PC-9 (cell line): ENCODE results near the gene STIL. TPM values are rescaled to one million over a fixed set of nuclear protein-coding genes. Genes with fewer than 3 reads are reported as not detected.

Experiments used
- BruUV-seq: library from RNA; stranded (reverse); fragments of 400-500 nt; replicated peaks from 2 replicates; lab custom pipeline; 2021; lab: Mats Ljungman, UMichigan
- CTCF ChIA-PET: fragments of 300-600 bp; sonication (Branson Sonifier 250); formaldehyde crosslinking; loops from one replicate; lab custom pipeline; 2022; ENCODE audit warnings: antibody characterized with exemption; lab: Charles Lee
- POLR2A ChIA-PET: fragments of 300-600 bp; sonication (Branson Sonifier 250); formaldehyde crosslinking; loops from one replicate; lab custom pipeline; 2022; ENCODE audit warnings: antibody characterized with exemption; ENCODE audit not compliant: unreplicated experiment; lab: Charles Lee
- DNase-seq, 2 experiments: peaks; one replicate each; pipeline versions ENCODE4 v3.0.0 to v3.0.0-alpha.2; 2015 to 2022; ENCODE audit warnings: mixed read lengths in 1 of 2
- H2AFZ ChIP-seq: fragments of 200-600 bp; sonication (generic); 2 replicates; pipeline ENCODE4 v1.8.1; 2017; ENCODE audit warnings: antibody characterized with exemption
- H3F3A ChIP-seq: fragments of 200-600 bp; sonication (generic); 2 replicates; pipeline ENCODE4 v1.8.1; 2017; ENCODE audit warnings: antibody characterized with exemption, mild to moderate bottlenecking, low read depth; ENCODE audit not compliant: insufficient read depth
- H3K27ac ChIP-seq: fragments of 200-600 bp; sonication (generic); 2 replicates; pipeline ENCODE4 v1.6.1; 2016; ENCODE audit warnings: mixed run types
- H3K27me3 ChIP-seq: fragments of 200-600 bp; sonication (generic); 2 replicates; pipeline ENCODE4 v1.6.1; 2016; ENCODE audit warnings: low read depth, mixed run types; ENCODE audit not compliant: insufficient read depth
- H3K36me3 ChIP-seq: fragments of 200-600 bp; sonication (generic); 2 replicates; pipeline ENCODE4 v1.6.1; 2016; ENCODE audit warnings: low read depth, mixed run types
- H3K4me1 ChIP-seq: fragments of 200-600 bp; sonication (generic); replicated peaks from 2 replicates; pipeline ENCODE4 v1.6.1; 2016; ENCODE audit warnings: mixed run types; ENCODE audit not compliant: insufficient read depth
- H3K4me2 ChIP-seq: fragments of 200-600 bp; sonication (generic); 2 replicates; pipeline ENCODE4 v1.6.1; 2017; ENCODE audit warnings: mixed run types
- H3K4me3 ChIP-seq: fragments of 200-600 bp; sonication (generic); 2 replicates; pipeline ENCODE4 v1.6.1; 2016; ENCODE audit warnings: mixed run types
- H3K79me2 ChIP-seq: fragments of 200-600 bp; sonication (generic); 2 replicates; pipeline ENCODE4 v1.6.1; 2017; ENCODE audit warnings: low read depth, mixed run types
- H3K9me2 ChIP-seq: fragments of 200-600 bp; sonication (generic); 2 replicates; pipeline ENCODE4 v1.8.1; 2017; ENCODE audit warnings: mild to moderate bottlenecking; ENCODE audit not compliant: insufficient read depth
- H3K9me3 ChIP-seq: fragments of 200-600 bp; sonication (generic); 2 replicates; pipeline ENCODE4 v1.8.1; 2016; ENCODE audit warnings: low read depth; ENCODE audit not compliant: insufficient read depth
- H4K20me1 ChIP-seq: fragments of 200-600 bp; sonication (generic); 2 replicates; pipeline ENCODE4 v1.8.1; 2017; ENCODE audit not compliant: insufficient read depth
- EZH2 ChIP-seq: fragments of 200-600 bp; sonication (generic); IDR thresholded peaks from 2 replicates; pipeline ENCODE4 v1.8.0; 2017; ENCODE audit warnings: antibody characterized with exemption, low read depth
- intact Hi-C: fragments of 100-400 bp; cut with micrococcal nuclease; formaldehyde crosslinking; loops from one replicate; pipeline ENCODE4 v1.10.0; 2022; ENCODE audit not compliant: unreplicated experiment
- total RNA-seq: library from RNA; stranded (reverse); gene quantifications from 2 replicates; pipeline ENCODE4 v1.2.3, GENCODE V29; 2021
- TF ChIP-seq, protein P1 (sequence below): fragments of 200-600 bp; sonication (generic); conservative IDR thresholded peaks from 2 replicates; pipeline ENCODE4 v1.6.1; 2017; ENCODE audit warnings: mixed run types, antibody characterized with exemption, mild to moderate bottlenecking, moderate library complexity

Gene STIL
- total RNA-seq, 1 experiment from 2014 or later = 37.0 TPM

DNA sequence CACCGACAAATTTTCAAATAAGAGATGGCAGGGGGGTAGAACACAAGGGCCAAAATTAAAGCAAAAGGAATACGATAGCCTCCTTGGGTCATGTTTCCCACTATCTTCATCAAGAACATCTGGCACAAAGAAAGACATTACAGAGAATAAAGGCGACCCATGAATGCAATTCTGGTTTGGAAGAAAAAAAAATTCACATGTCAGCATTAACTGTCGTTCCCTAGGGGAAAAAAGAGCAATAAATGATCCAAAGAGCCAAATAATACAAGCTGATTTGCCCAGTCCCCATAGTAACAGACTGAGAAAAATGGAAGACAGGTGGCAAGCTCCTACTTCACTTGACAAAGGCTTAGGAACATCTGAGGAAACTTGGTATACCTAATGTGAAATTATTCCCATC, 4.5 kb downstream of the STIL start:
- intact Hi-C loops = no loop called here
- Histone ChIP-seq H3K27me3 (no peaks in the 10 kb centered on the region), H3K36me3 (peaks cover 21% of the 10 kb centered on the region), H3K4me3 (no peak overlapping the region), H4K20me1 (no peaks in the 10 kb centered on the region), H2AFZ (no peak overlapping the region), H3K79me2 (peaks cover 46% of the 10 kb centered on the region), H3K9me2 (no peaks in the 10 kb centered on the region), H3K4me2 (no peak overlapping the region), H3K27ac (no peak overlapping the region), H3K9me3 (no peaks in the 10 kb centered on the region), H3F3A (peaks cover 10% of the 10 kb centered on the region; the same call in 1 of the 2 replicates), H3K4me1 (peaks cover 12% of the 10 kb centered on the region)
- ChIA-PET CTCF (no interaction called here), POLR2A (interaction anchor here (0.7 kb wide), 1 partner anchor 128 kb away, joined by 3 read pairs; no protein-coding TSS in a partner anchor)
- TF ChIP-seq, protein P1, sequence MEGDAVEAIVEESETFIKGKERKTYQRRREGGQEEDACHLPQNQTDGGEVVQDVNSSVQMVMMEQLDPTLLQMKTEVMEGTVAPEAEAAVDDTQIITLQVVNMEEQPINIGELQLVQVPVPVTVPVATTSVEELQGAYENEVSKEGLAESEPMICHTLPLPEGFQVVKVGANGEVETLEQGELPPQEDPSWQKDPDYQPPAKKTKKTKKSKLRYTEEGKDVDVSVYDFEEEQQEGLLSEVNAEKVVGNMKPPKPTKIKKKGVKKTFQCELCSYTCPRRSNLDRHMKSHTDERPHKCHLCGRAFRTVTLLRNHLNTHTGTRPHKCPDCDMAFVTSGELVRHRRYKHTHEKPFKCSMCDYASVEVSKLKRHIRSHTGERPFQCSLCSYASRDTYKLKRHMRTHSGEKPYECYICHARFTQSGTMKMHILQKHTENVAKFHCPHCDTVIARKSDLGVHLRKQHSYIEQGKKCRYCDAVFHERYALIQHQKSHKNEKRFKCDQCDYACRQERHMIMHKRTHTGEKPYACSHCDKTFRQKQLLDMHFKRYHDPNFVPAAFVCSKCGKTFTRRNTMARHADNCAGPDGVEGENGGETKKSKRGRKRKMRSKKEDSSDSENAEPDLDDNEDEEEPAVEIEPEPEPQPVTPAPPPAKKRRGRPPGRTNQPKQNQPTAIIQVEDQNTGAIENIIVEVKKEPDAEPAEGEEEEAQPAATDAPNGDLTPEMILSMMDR = no peak
- TF ChIP-seq EZH2 = no peak
- no peak for DNase-seq
- no TSS peak for BruUV-seq

DNA sequence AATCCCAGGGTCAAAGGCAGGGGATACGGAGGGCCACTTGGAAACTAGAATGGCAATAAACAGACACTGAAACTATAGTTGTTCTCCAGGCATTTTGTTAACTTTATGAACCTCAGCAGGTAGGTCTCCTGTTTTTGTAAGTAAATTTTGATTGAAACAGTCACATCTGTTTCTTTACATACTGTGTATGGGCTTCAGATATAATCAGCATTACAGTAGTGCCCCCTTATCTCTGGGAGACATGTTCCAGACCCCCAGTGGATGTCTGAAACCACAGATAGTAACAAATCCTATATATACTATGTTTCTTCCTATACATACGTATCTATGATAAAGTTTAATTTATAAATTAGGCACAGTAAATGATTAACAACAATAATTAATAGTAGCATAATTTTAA, 11.5 kb downstream of the STIL start:
- H3K4me1 ChIP-seq = no peaks in the 10 kb centered on the region
- intact Hi-C loops = loop anchor here (5.0 kb wide), 1 partner anchor 35 kb away; no protein-coding TSS in a partner anchor
- 0 out of 2 replicates have a peak, but pooled peaks cover 4% of the 10 kb centered on the region for H3F3A ChIP-seq
- no peak overlapping the region for H3K4me3 ChIP-seq
- no peak overlapping the region for H3K27ac ChIP-seq
- POLR2A ChIA-PET = no interaction called here
- H3K9me3 ChIP-seq = no peaks in the 10 kb centered on the region
- no peak overlapping the region for H2AFZ ChIP-seq
- H3K9me2 ChIP-seq = no peaks in the 10 kb centered on the region
- DNase-seq = no peak
- no peaks in the 10 kb centered on the region for H4K20me1 ChIP-seq
- H3K27me3 ChIP-seq = no peaks in the 10 kb centered on the region
- no peaks in the 10 kb centered on the region; the same call in 1 of the 2 replicates for H3K79me2 ChIP-seq
- TF ChIP-seq, protein P1 = no peak
- no peak for TF ChIP-seq EZH2
- peaks cover 46% of the 10 kb centered on the region for H3K36me3 ChIP-seq
- no peak overlapping the region for H3K4me2 ChIP-seq
- BruUV-seq = no TSS peak
- CTCF ChIA-PET = no interaction called here

DNA sequence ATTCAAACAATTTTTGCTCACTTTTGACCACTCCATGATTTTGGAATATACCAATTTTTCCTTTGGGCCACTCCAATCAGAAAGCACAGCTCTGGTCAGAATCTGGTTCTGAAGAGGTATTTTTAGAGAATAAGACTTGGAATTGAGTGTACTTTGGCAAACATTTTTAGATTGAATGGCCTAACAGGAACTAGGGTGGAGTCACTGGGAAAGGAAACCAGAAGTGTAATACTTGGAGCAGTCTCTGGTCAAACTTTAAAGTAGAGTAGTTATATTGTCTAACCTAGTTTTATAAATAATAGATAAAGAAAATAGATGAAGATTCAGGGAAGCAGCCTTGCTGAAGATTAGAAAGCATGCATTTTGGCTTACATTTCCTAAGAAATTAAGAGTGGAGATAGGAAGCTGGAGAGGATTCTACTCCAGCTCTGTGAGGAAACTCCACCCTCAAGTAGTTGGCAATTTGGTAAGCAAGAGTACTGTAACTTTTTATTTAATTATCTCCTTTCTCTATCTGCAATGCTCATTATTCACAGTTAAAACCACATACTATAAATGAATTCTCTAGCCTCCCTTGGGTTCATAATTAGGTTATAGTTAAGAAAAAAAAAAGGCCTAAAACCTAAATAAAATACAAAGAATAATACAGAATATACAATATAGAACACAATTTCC, 15.8 kb downstream of the STIL start:
- intact Hi-C loops = loop anchor here (10.0 kb wide), 1 partner anchor 593 kb away; no protein-coding TSS in a partner anchor
- ChIA-PET POLR2A (no interaction called here), CTCF (no interaction called here)

More for the DNA sequence above, 15.8 kb downstream of the STIL start:
- H3K4me1 ChIP-seq = no peaks in the 10 kb centered on the region
- no peaks in the 10 kb centered on the region for H3K9me3 ChIP-seq
- H3K27me3 ChIP-seq = no peaks in the 10 kb centered on the region
- H3K27ac ChIP-seq = no peak overlapping the region
- H2AFZ ChIP-seq = no peak overlapping the region
- no peak for DNase-seq
- no peak for TF ChIP-seq EZH2
- TF ChIP-seq, protein P1 = no peak
- H3K79me2 ChIP-seq = no peaks in the 10 kb centered on the region
- no peaks in the 10 kb centered on the region for H3F3A ChIP-seq
- no peaks in the 10 kb centered on the region for H3K9me2 ChIP-seq
- no peaks in the 10 kb centered on the region for H4K20me1 ChIP-seq
- H3K4me2 ChIP-seq = no peak overlapping the region
- no peak overlapping the region for H3K4me3 ChIP-seq
- BruUV-seq = no TSS peak
- peaks cover 38% of the 10 kb centered on the region for H3K36me3 ChIP-seq
